H1 (cell line): Measurements from ENCODE around the gene IL20RB. TPM values are rescaled to one million over a fixed set of nuclear protein-coding genes. Genes with fewer than 3 reads are reported as not detected.

Experiments
- ASH2L ChIP-seq: fragments of 200-600, 300-600 bp; sonication (generic); IDR thresholded peaks from one replicate; pipeline ENCODE4 v1.7.1; 2017; ENCODE audit warnings: low read length
- CBX8 ChIP-seq: fragments of 300-800, 300-1000 bp; sonication (generic); IDR thresholded peaks from 2 replicates; pipeline ENCODE4 v1.7.1; 2016; ENCODE audit warnings: low read depth, low read length, borderline replicate concordance
- CHD7 ChIP-seq: fragments of 300-600 bp; sonication (generic); IDR thresholded peaks from 2 replicates; pipeline ENCODE4 v1.7.1; 2012; ENCODE audit warnings: low read length, moderate library complexity, mild to moderate bottlenecking, inconsistent platforms; ENCODE audit not compliant: insufficient replicate concordance
- GTF2F1 ChIP-seq: IDR thresholded peaks from 2 replicates; pipeline ENCODE4 v1.6.1; 2012; ENCODE audit warnings: low read depth, low read length, improper control_type of control experiment, borderline replicate concordance
- MAFK ChIP-seq: IDR thresholded peaks from 2 replicates; pipeline ENCODE4 v1.6.1; 2012; ENCODE audit warnings: low read depth, mild to moderate bottlenecking, improper control_type of control experiment, low read length
- SAP30 ChIP-seq: fragments of 300-600 bp; sonication (generic); IDR thresholded peaks from 2 replicates; pipeline ENCODE4 v1.7.1; 2012; ENCODE audit warnings: low read length, moderate library complexity, mild to moderate bottlenecking, inconsistent platforms; ENCODE audit not compliant: insufficient read depth, insufficient replicate concordance
- TCF12 ChIP-seq: IDR thresholded peaks from 2 replicates; pipeline ENCODE4 v1.6.1; 2011; ENCODE audit warnings: low read depth, mild to moderate bottlenecking, low read length
- USF2 ChIP-seq: IDR thresholded peaks from 2 replicates; pipeline ENCODE4 v1.6.1; 2011; ENCODE audit warnings: low read length, improper control_type of control experiment
- polyA plus RNA-seq, 7 experiments: library from polyadenylated mRNA; depleted of rRNA in 3 of 7; stranded (reverse) in 5 of 7; unstranded in 2 of 7; fragments of >200 nt in 5 of 7; fragments of 200-250 nt in 2 of 7; gene quantifications; 1 replicate in 5 of 7; 2 replicates in 1 of 7; 4 replicates in 1 of 7; pipeline versions ENCODE4 v1.2.1 to v1.2.3, GENCODE V29; 2011 to 2013; ENCODE audit warnings: missing spikeins in 2 of 7, mixed read lengths in 2 of 7
- total RNA-seq: library from RNA; stranded (reverse); fragmentation: NEBNext Ultra II Directional; extraction: Animal tissue kit (Norgen Biotek cat#: 25700); gene quantifications from 2 replicates; pipeline ENCODE4 v1.2.1, GENCODE V29; 2021

IL20RB gene
- total and polyA plus RNA-seq, 2 of the 8 experiments (the other 6 are each of a cell fraction or from before 2014, with no cell fraction given) = 1.6 to 1.8 TPM

- no peak for TF ChIP-seq CHD7
- TF ChIP-seq MAFK = no peak
- no peak for TF ChIP-seq CBX8
- no peak for TF ChIP-seq ASH2L
- no peak for TF ChIP-seq USF2
- TF ChIP-seq TCF12 = no peak
- no peak for TF ChIP-seq SAP30
- no peak for TF ChIP-seq GTF2F1
Measured at GRCh38 chr3:137050281-137050680, 92.5 kb downstream of the IL20RB start (continued).
